HG02759 (cell line): ENCODE results near the gene GAS7.

Source experiments
- ATAC-seq: cut with Tn5 transposase; IDR thresholded peaks from one replicate; pipeline ENCODE4 v1.9.1; 2021; ENCODE audit warnings: mild to moderate bottlenecking, moderate library complexity; ENCODE audit not compliant: unreplicated experiment

Gene GAS7

DNA sequence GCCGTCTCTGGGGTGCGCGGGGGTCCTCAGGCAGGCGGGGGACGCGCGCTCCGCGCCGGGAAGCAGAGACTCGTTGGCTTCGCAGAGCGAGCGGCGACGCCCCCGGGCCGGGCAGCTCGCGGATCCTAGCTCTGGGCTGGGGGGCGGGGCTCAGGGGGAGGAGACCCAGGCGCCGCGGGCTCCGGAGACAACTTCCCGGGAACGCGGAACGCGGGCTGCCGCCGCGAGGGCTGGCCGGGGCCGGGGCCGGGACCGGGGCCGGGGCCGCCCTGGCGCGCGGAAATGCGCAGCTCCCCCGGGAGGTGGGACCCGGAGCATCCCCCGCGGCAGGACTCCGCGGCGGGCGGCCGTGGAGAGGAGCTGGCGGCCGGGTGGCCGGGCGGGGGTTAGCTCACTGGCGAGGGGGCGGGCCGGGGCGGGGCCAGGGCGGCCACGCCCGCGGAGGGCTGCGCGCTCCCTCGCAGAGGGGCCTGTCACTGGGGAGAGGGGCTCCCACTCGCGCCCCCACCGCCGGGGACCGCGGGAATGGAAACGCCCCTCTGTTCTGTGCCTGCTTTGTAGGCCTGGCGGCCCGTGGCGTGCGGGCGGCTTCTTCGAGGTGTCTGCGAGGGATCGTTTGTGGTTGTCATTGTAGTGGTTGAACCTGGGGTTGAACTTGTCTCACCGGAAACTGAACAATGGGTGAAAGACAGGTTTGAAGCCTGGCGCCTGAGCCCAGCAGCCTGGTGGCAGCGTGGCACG lies at the start of gene GAS7:
Gene GAS7, minus strand, starts transcription at position 98 of the 741 bp plus-strand sequence.
- peak; percentile 75 for ATAC-seq

DNA sequence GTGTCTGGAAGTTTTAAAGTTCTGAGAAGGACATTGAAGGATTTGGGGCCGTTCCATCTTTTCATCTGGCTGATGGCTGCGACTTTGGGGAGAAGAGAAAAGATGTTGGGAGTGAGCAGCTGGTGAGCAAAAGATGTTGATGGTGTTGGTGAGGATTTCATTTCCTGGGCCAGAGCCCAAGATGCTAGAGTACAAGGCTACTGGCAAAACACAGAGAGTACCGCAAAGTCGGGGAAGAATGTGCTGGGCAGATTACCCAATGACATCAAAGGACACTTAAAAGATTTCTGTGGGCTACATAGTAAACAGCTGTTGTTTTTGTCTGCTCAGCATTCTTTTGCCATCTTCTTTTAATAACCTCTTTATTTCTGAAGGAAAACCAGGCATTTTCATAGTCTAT lies 49.4 kb upstream of the GAS7 start:
- no peak for ATAC-seq

DNA sequence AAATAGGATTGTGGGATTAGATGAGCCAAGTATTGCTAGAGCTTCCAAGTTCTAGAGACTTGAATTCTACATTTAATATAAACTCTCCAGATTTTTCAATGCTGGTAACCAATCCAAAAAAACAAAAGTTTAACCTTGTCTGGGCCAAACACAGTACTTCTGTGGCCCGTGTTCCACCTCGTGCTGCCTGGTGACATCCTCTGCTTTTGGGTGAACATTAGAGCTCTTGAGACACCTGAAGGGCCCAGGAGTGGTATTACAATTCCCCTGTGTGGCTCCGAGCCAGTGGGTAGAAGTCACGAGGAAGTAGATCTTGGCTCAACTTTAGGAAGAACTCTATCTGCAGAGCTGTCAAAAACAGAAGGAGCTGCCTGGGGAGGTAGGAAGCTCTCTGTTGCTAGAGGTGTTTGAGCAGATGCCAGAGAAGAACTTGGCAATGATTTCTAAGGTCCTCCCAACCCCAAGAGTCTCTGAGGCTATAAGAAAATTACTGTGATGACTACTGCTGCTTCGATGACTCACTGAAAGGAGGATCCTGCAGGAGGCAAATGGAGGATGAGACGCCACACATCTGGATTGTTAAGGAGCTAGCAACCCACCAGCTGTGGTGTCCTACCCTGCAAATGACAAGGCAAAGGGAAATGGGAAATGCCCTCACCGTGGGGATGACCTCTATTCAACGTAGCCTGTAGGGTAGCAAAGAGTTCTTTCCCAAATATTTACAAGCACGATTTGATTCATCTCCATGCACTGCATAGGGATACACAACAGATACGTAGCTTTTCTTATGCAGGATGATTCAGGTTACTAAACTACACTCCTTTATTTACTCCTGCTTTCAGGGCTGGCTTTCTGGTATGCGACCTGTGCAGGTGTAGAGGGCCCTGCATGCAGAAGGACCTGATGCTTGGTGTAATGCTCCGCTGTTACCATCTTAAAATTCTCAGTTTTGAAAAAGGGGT lies 45.8 kb upstream of the GAS7 start:
- no peak for ATAC-seq

DNA sequence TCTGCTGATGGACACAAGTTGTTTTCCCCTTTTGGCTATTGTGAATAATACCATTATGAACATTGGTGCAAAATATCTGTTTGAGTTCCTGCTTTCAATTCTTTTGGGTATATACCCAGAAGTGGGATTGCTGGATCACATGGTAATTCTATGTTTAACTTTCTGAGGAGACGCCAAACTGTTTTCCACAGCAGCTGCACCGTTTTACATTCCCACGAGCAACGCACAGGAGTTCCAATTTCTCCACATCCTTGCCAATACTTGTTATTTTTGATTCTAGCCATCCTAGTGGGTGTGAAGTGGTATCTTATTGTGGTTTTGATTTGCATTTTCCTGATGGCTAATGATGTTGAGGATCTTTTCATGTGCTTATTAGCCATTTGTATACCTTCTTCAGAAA lies 43.4 kb upstream of the GAS7 start:
- no peak for ATAC-seq

DNA sequence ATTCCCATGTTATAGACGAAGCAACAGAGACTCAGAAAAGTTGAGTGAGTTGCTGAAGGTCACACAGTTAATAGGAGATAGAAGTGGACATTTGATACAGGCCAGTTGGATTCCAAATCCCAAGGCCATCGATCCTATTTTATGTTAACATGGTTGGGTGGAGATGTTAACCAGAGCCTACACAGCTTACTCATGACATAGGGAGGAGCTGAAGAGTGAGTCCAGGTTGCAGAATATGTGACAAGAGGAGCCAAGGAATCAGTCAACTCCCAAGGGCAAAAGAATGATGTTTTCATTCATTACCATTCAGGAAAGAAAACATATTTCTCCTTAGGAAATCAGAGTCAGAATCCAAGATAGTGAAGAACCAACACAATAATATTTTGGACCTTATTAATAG lies 40.3 kb upstream of the GAS7 start:
- no peak for ATAC-seq

DNA sequence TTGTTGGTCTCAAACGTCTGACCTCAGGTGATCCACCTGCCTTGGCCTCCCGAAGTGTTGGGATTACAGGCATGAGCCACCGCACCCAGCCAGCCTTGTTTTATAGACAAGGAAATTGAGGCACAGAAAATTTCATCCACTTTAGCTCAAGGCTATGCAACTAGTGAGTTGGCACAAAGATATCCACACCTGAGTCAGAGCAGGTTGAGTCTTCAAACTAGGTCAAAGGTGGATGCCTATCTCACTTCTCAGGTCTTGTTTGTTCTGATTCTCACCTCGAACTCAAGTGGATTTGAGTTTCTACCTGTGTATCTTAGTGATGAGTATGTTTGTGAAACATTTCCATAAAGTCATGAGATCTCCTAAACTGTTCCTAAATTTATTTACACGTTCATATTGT lies 35.6 kb upstream of the GAS7 start:
- ATAC-seq = no peak

DNA sequence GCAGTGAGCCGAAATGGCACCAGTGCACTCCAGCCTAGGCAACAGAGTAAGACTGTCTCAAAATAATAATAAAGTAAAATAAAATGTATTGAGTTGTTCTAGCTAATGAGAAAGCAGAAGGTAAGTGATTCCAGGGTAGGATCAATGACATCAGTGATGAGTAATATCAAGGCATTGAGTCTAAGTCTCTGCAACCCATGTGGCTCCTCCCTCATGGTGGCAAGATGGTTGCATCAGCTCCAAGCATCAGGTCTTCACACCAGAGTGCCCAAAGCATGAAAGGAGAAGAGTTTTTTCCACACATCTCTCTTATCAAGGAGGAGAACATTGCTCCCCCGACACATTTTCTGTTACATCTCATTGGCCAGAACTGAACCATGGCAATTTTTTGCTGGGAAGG lies 34.8 kb upstream of the GAS7 start:
- no peak for ATAC-seq

DNA sequence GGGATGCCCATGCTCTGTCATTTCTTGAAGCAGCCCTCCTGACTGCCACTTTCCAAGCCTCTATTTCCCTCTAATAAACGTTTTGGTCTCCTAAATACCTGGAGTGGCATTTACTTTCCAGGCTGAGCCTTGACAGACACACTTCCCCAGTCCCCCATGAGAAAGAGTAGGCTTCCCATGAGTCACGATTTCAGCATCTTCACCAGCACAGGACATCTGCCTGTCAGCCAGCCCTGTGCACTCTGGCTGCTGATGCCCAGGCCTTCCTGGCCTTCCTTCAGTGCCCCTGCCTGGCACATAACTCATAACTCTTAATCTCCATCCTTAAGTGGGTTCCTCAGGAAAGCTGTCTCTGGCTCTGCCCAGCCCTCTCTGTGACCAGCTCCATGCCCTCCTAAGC lies 30.8 kb upstream of the GAS7 start:
- no peak for ATAC-seq

DNA sequence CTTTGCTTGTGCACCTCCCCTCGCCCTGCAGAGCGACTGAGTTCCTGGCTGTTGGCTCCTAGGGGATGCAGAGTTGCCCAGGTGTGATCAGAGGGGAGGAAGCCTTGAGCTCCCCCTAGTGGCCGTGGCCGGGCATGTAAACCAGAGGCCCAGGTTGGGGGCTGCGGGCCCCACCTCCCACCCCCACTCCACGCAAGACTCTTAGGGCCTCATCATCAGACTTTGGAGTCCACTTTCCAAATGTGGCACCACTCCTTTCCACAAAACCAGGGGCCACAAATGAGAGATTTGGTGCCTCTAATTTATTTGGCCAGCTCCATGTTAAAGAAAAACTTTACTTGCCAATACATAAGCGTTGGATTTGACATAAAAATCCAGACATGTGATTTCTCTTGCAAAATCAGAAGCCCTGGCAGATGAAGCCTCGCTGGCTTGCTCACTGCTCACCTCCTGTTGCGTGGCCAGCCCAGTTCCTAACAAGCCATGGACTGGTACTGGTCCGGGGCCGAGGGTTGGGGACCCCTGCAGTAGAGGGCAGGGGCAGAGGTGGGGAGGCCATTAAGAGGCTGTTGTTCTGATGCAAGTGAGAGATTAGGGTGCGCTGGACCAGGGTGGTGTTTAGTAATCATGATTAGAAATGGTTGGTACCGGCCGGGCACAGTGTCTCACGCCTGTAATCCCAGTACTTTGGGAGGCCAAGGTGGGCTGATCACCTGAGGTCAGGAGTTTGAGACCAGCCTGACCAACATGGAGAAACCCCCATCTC lies 28.7 kb upstream of the GAS7 start:
- no peak for ATAC-seq

DNA sequence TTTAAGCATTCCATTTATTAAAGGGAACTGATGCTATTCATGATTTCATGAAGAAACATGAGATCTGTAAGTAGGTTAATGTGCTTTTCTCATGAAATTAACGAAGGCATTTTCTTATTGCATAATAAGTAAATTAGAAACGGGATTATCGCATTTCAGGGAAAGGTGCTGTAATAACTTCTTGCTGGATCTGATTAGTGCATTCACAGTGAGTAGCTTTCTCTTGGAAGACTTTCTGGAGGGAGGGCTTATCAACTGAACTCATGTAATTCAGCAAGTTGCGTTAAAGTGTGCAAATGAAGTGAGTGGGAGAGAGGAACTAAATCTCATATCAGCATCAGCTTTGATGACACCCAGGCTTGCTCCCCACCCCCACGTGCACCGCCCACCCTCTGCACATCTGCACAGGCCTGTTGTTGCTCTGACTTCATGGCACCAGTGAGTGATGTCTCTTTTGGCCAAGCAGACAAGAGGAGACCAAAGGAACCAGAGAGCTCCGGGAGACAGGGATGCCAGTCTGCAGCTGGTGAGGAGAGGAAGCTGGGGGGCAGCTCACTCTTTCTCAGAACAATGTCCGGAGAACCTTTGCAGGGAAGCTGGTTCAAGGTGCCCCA lies 26.3 kb upstream of the GAS7 start:
- no peak for ATAC-seq

DNA sequence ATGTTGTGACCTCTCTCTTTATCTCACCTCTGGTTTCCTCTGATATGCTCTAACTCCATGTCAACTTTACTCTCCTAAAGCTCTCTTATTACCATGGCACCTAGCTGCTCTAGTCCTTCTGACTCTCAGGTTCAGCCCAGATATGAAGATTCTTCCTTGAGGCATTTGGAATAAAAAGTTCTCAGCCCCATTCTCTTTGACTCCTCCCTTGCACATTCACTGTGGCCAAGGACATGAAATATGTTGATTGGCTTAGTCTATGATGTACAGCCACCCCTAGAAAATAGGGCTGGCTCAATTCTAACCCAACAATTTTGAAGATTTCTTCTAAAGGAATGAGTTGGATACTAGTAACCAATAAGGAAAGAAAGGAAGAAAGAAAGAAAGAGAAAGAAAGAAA lies 20.8 kb upstream of the GAS7 start:
- ATAC-seq = no peak

DNA sequence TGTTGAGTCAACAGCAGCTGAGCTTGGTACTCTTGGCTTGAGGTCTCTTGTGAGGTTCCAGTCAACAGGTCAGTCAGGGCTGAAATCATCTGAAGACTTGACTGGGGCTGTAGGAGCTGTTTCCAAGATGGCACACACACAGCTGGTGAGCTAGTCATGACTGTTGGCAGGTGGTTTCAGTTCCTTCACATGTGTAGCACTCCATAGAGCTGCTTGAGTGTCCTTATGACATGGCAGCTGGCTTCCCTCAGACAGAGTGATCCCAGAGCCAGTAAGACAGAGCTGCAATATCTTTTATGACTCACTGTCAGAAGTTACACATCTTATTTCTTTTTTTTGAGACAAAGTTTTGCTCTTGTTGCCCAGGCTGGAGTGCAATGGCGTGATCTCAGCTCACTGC lies 19.5 kb upstream of the GAS7 start:
- no peak for ATAC-seq

DNA sequence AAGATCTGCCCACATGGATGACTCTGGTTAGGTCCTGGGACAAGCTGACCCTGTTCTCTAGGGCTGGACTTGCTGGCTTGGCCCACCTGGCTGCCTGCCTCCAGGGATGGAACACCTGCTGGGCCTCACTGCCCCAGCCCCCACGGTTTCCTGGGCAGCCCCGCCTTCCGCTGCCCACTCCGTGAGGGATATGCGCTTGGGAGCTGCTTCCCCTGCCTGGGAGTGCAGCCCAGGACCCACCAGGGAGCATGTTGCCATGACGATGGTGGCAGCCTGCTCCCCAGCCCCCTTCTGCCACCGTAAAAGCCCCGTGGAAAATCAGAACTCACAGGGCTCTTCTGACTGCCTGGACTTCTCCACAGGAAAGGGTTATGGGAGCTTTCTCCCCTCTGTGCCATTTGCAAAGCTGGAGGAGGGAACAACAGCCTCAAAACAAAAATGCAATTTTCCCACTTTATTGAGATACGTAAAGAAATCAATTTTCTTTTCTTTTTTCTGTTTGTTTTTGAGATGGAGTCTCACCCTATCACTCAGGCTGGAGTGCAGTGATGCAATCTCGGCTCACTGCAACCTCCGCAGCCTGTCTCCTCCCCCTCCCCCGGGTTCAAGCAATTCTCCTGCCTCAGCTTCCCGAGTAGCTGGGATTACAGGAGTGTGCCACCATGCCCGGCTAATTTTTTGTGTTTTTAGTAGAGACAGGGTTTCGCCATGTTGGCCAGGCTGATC lies 18.0 kb upstream of the GAS7 start:
- ATAC-seq = no peak

DNA sequence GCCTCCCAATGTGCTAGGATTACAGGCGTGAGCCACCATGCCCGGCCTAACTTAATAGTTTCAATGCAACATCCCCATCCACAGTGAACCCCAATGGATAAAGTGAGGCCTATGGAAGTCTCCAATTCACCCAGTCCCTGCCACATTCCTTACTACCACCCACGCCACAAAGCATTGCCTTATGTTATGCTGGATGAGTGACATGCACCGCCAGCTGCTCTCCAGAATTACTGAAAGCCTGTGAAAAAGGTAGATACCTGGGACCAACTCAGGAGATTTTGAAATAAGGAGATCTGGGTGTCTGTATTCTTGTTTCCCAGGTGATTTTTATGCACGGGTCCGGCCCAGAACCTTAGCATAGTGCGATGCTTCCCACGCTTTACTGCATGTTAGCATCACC lies 16.9 kb upstream of the GAS7 start:
- no peak for ATAC-seq

DNA sequence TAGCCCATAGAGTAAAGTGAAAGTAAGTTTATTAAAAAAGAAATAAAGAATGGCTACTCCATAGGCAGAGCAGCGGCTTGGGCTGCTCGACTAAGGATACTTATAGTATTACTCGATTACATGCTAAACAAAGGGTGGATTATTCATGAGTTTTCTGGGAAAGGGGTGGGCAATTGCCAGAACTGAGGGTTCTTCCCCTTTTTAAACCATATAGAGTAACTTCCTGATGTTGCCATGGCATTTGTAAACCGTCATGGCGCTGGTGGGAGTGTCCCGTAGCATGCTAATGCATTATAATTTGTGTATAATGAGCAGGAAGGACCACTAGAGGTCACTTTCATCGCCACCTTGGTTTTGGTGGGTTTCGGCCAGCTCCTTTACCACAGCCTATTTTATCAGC lies 13.3 kb upstream of the GAS7 start:
- no peak for ATAC-seq

DNA sequence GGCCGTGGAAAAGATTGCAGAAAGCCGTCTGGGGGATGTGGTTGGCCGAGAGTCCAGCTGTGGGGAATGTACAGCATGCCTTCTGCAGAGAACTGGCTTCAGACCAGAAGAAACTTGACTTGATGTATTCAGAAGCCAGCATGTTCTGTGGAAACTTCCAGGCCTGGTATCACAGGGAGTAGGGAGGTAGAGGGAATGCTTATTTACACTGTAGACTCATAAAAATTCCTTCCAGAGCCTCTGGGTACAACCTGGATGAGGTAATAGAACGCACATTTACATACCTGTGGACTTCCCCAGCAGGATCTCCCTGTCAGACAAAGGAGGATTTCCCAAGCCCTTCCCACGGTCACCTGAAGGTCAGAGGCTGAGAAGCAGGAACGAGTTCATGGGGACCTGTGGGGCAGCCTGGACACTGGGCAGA lies 11.8 kb upstream of the GAS7 start:
- ATAC-seq = no peak

DNA sequence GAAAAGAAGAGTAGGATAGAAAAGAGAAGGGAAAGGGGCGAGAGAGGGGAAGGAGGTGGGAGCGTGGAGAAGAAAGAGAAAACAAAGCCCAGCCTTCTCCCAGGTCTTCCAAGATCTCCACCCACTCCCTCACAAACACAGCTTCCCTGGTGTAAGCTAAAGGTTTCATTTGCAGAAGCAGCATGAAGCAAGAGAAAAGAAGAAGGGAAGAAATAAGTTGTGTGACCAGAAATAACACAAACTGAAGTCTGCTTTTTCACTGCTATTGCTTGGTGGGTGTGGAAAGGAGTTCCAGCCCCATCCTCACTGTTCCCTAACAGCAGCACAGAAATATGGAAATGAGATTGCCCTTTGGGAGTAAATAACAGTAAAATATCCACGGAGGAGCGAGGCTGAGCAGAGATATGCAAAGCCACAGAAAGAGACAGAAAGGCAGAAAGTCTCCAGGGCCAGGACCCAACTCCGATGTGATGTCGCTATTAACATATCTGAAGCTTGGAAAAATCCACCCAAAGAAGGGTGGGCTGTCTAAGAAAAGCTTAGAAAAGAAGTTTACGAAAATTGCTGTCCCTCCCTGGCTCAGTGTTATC lies 10.3 kb upstream of the GAS7 start:
- ATAC-seq = no peak

DNA sequence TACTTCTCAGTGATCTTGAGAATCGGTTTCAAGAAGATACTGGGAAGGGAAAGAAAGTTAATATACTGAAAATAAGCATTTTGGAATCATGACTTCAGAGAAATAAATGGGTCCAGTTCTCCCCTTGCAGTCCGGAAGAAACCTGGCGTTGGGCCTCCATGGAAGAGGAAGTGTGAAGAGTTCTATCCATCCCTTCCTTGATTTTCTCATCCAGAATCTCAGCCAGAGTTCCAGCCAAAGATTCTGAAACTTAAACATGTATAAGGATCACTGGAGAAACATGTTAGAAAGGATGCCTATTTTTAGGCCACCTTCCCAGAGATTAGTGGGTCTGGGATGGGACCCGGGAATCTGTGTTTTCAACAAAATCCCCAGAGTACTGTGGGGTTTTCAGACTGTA lies 8.7 kb upstream of the GAS7 start:
- no peak for ATAC-seq

DNA sequence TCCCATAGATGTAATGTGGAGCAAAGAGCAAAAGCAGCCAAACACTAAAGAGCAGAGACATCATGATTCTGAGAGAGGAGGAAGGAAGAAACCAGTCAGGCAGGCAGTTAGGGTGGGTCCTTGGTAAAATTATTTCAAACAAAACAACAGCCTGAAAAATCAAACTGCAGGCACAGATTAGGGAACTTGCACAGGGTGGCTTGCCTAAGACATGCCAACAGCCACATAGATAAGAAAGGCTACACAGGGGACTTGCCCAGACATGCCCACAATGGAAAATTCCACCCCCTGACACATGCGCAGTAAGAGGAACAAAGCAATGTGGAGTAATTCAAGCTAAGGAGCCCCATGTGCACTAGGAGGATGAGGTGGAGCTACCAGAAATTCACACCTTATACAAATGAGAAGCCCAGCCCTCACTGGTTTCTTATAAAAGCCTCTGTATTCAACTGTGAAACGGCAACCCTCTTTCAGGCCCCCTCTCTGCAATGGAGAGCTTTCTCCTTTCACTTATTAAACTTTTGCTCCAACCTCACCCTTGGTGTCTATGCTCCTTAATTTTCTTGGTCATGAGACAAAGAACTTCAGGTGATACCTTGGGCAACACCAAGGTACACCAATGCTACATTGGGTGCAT lies 7.3 kb upstream of the GAS7 start:
- no peak for ATAC-seq
